ENCODE data around the gene NLRP6.
"Not testable (repeated sequence)": the region's sequence is repeated elsewhere in the genome, so short reads cannot be mapped to it uniquely, and the experiment has no call there.

NLRP6 gene

GRCh38 chr11:307766-308708, 29.8 kb downstream of the NLRP6 start, which contains the start of gene IFITM2:
Gene IFITM2 (plus strand): TSS chr11:307816. CDS start chr11:308193, 377 bp downstream.
- not testable (repeated sequence) for DNase-seq (ENCODE audit: low read depth in 2 of 2)

- DNase-seq (ENCODE audit: low read depth in 2 of 2): not testable (repeated sequence)
These were observed 30.8 kb downstream of the NLRP6 start for GRCh38 chr11:308740-309665.

- not testable (repeated sequence) for DNase-seq (ENCODE audit: low read depth in 2 of 2)
These were observed 31.9 kb downstream of the NLRP6 start for GRCh38 chr11:309979-310572.

- DNase-seq (ENCODE audit: low read depth in 2 of 2): not testable (repeated sequence)
These were observed 33.0 kb downstream of the NLRP6 start for GRCh38 chr11:311013-311748.

- no peak for DNase-seq (ENCODE audit: low read depth in 2 of 2)
These were observed 34.0 kb downstream of the NLRP6 start for GRCh38 chr11:312092-312816.

- DNase-seq (ENCODE audit: low read depth in 2 of 2): no peak
These were observed 35.1 kb downstream of the NLRP6 start for GRCh38 chr11:313304-313786.

- no peak for DNase-seq (ENCODE audit: low read depth in 2 of 2)
These were observed 35.8 kb downstream of the NLRP6 start, which contains the start of gene IFITM1 for GRCh38 chr11:313787-314553. Gene IFITM1 (plus strand): TSS chr11:314040. CDS start chr11:314171, 131 bp downstream.

GRCh38 chr11:314554-314875, 36.3 kb downstream of the NLRP6 start:
- not testable (repeated sequence) for DNase-seq (ENCODE audit: low read depth in 2 of 2)

- DNase-seq (ENCODE audit: low read depth in 2 of 2): no peak
These were observed 36.9 kb downstream of the NLRP6 start for GRCh38 chr11:315051-315481.

GRCh38 chr11:315516-315994, 37.3 kb downstream of the NLRP6 start:
- DNase-seq (ENCODE audit: low read depth in 2 of 2): no peak

- DNase-seq (ENCODE audit: low read depth in 2 of 2): no peak
These were observed 38.0 kb downstream of the NLRP6 start for GRCh38 chr11:316031-316701.

GRCh38 chr11:316891-317301, 38.7 kb downstream of the NLRP6 start:
- no peak for DNase-seq (ENCODE audit: low read depth in 2 of 2)

GRCh38 chr11:317668-318404, 39.6 kb downstream of the NLRP6 start:
- not testable (repeated sequence) for DNase-seq (ENCODE audit: low read depth in 2 of 2)

GRCh38 chr11:318405-319120, 40.4 kb downstream of the NLRP6 start:
- DNase-seq (ENCODE audit: low read depth in 2 of 2): not testable (repeated sequence)

GRCh38 chr11:319121-319887, 41.1 kb downstream of the NLRP6 start:
- DNase-seq (ENCODE audit: low read depth in 2 of 2): not testable (repeated sequence)

- DNase-seq (ENCODE audit: low read depth in 2 of 2): not testable (repeated sequence)
These were observed 41.7 kb downstream of the NLRP6 start for GRCh38 chr11:319888-320273.

- no peak for DNase-seq (ENCODE audit: low read depth in 2 of 2)
These were observed 45.9 kb downstream of the NLRP6 start for GRCh38 chr11:324156-324555.

All from stimulated activated CD8-positive, alpha-beta memory T cell treated with anti-CD3 and anti-CD28 coated beads, Interleukin-15, amount 100 ng/mL, for 4 hours (primary cell).